GM12801 (cell line): Measurements from ENCODE around the gene ZDHHC18.

Experiments used
- TF ChIP-seq, protein P1 (sequence below): IDR thresholded peaks from one replicate; pipeline ENCODE4 v1.5.1; 2011; ENCODE audit warnings: control low read depth; ENCODE audit not compliant: insufficient read length; ENCODE audit errors: extremely low read depth

The ZDHHC18 gene

DNA sequence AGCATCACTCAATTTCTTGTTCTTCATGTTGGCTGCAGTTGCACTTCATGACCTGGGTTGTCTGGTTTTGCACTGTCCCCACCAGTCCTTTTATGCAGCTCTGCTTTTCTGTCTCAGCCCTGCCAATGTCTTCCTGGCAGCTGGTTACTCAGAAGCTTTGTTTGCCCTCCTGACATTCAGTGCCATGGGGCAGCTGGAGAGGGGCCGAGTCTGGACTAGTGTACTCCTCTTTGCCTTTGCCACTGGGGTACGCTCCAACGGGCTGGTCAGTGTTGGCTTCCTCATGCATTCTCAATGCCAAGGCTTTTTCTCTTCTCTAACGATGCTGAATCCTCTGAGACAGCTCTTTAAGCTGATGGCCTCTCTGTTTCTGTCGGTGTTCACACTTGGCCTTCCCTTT, 32.1 kb upstream of the ZDHHC18 start:
- TF ChIP-seq, protein P1, sequence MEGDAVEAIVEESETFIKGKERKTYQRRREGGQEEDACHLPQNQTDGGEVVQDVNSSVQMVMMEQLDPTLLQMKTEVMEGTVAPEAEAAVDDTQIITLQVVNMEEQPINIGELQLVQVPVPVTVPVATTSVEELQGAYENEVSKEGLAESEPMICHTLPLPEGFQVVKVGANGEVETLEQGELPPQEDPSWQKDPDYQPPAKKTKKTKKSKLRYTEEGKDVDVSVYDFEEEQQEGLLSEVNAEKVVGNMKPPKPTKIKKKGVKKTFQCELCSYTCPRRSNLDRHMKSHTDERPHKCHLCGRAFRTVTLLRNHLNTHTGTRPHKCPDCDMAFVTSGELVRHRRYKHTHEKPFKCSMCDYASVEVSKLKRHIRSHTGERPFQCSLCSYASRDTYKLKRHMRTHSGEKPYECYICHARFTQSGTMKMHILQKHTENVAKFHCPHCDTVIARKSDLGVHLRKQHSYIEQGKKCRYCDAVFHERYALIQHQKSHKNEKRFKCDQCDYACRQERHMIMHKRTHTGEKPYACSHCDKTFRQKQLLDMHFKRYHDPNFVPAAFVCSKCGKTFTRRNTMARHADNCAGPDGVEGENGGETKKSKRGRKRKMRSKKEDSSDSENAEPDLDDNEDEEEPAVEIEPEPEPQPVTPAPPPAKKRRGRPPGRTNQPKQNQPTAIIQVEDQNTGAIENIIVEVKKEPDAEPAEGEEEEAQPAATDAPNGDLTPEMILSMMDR, result no peak

DNA sequence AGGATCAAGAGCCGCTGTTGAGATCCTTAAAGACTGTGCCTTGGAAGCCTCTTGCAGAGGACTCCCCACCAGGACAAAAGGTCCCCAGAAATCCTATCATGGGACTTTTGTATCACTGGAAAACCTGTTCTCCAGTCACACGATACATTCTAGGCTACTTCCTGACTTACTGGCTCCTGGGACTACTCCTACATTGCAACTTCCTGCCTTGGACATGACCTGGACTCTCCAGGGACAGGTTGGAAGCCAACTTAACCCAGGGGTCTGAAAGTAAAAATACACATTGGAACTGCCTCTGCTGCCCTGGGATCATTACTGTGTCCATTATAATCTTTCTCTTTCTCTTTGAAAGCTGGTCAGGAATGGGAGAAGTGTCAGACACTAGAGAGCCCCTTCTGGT, 28.9 kb upstream of the ZDHHC18 start:
- TF ChIP-seq, protein P1, result no peak

DNA sequence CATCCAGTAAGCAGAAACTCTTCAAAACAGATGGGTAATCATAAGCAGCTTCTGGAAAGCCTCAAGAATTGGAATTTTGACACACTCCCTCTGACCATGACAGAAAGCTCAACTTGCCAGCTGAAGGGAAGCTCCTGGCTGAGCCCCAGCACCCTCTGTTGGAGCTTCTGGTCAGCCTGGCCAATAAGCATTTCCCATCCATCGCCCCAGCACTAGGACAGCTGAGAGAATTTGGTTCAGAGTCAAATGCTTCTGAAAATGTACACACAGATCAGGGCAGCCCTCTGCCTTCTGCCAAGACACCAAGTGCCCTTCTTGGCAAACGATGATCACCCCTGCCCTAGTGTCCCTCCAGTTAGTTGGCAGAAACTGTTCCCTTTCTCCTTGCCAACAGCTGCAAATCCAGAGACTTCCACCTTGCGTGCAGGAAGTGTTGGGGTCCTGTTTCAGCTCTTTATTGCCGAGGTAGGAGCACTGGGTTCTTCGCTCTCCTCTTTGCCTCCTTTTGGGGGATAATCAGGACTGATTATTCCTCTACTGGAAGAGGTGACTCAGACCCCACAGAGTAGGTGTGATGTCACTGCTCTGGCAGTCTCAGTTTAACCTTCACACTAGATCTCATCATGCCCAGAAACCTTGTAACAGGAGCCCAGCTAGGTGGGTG, 26.9 kb upstream of the ZDHHC18 start:
- TF ChIP-seq, protein P1, result no peak

DNA sequence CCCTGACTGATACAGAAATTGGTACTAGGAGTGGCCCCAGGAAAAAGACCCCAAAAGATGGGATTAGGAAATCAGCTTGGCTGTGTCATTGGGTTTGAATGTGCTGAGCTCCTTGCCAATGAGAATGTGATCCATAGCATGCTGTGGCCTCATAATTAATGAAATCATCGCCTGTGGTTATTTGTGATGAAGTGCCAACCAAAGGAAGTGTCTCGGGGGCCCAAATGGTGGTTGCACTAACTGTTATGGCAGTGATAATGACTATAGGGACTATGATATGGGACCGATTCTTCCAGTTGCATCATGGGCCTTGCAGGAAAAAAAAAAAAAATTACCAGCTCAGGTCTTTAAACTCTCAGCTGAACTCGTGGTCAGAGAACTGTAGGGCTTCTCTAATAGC, 15.4 kb upstream of the ZDHHC18 start:
- TF ChIP-seq, protein P1, result no peak

DNA sequence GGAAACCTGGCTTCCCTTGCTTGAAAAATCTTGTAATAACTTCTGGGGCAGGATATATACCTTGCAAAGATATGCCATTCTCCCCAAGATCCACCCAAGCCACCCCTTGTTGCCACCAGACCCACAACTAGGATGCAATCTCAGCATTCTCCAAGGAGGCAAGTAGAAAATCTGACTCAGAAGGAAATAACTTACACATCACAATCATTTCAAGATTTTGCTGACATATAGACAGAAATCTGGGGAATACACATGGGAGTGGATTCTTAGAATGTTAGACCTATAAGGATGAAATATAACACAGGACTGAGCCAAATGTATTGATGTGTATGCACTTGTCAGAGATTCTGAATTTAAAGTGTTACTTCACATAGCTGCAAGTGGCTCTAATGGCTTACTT, 14.8 kb upstream of the ZDHHC18 start:
- TF ChIP-seq, protein P1, result no peak

DNA sequence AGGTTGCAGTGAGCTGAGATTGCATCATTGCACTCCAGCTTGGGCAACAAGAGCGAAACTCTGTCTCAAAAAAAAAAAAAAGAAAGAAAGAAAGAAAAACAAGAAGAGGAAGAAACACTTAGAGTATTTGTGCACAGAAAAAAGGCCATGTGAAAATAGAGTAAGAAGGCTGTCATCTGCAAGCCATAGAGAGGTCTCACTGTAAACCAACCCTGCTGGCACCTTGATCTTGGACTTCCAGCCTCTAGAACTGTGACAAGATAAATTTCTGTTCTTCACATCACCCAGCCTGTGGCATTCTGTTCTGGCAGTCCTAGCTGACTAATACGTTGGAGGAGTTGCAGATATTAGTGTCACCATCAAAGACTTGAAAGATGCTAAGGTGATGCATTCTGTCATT, 12.1 kb upstream of the ZDHHC18 start:
- TF ChIP-seq, protein P1, result no peak

DNA sequence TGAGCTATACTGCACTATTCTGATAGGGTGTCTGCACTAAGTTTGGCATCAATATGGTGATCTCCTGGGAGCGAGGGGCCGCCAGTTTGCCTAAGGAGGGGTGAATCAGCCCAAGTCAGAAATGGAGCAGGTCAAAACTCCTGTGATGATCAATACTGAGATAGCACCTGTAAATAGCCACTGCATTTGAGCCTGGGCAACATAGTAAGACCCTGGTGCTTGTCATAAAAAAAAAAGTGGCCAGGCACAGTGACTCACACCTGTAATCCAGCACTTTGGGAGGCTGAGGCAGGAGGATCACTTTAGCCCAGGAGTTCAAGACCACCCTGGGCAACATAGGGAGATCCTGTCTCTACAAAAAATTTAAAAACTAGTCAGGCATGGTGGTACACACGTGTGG, 11.6 kb upstream of the ZDHHC18 start:
- TF ChIP-seq, protein P1, result no peak

DNA sequence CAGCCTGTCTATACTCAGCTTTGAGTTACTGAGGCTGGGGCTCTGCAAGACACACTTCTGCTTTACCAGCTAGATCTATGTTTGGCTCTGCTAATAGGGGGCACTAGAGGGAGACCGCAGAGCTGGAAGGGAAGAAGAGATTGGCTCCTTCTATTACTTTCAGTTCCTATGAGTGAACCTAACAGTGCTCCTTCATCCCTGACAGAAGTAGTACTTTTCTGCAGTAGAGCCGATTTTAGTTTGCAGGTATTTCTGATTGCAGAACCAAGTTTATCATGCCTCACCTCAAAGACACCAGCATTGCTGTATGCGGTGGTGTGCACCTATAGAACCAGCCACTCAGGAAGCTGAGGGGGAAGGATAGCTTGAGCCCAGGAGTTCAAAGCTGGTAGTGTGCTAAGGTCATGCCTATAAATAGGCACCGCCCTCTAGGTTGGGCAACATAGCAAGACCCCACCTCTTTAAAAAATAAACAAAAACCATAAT, 5.7 kb upstream of the ZDHHC18 start:
- TF ChIP-seq, protein P1, result no peak
